ENCODE results near the gene KCNQ2.
"Not testable (repeated sequence)": the region's sequence is repeated elsewhere in the genome, so short reads cannot be mapped to it uniquely, and the experiment has no call there.

KCNQ2 gene

GRCh38 chr20:63471981-63472831, at the start of gene KCNQ2:
TSS of gene KCNQ2 (minus strand) at chr20:63472655. CDS start at chr20:63472463, 192 bp downstream.
- no peak for DNase-seq

GRCh38 chr20:63521602-63522001, 49.1 kb upstream of the KCNQ2 start:
- DNase-seq: no peak

- DNase-seq: no peak
Measured at GRCh38 chr20:63520934-63521601, 48.6 kb upstream of the KCNQ2 start.

- DNase-seq: no peak
Measured at GRCh38 chr20:63520504-63520933, 48.1 kb upstream of the KCNQ2 start, which contains the start of gene PPDPF. TSS of gene PPDPF (plus strand) at chr20:63520765. CDS start at chr20:63521309, 544 bp downstream.

GRCh38 chr20:63519668-63520503, 47.4 kb upstream of the KCNQ2 start:
- no peak for DNase-seq

- DNase-seq: no peak
Measured at GRCh38 chr20:63518946-63519667, 46.7 kb upstream of the KCNQ2 start.

- no peak for DNase-seq
Measured at GRCh38 chr20:63518351-63518861, 46.0 kb upstream of the KCNQ2 start.

GRCh38 chr20:63517376-63518309, 45.2 kb upstream of the KCNQ2 start:
- no peak for DNase-seq

- not testable (repeated sequence) for DNase-seq
Measured at GRCh38 chr20:63514520-63514919, 42.1 kb upstream of the KCNQ2 start.

- no peak for DNase-seq
Measured at GRCh38 chr20:63513207-63513606, 40.8 kb upstream of the KCNQ2 start.

- DNase-seq: no peak
Measured at GRCh38 chr20:63509088-63509564, 36.7 kb upstream of the KCNQ2 start.

GRCh38 chr20:63508072-63508768, 35.8 kb upstream of the KCNQ2 start:
- no peak for DNase-seq

GRCh38 chr20:63507083-63507743, 34.8 kb upstream of the KCNQ2 start:
- no peak for DNase-seq

- DNase-seq: no peak
Measured at GRCh38 chr20:63505723-63506122, 33.3 kb upstream of the KCNQ2 start.

- no peak for DNase-seq
Measured at GRCh38 chr20:63505281-63505680, 32.8 kb upstream of the KCNQ2 start.

GRCh38 chr20:63504642-63505041, 32.2 kb upstream of the KCNQ2 start:
- no peak for DNase-seq

- no peak for DNase-seq
Measured at GRCh38 chr20:63503524-63503923, 31.1 kb upstream of the KCNQ2 start.

GRCh38 chr20:63502671-63503172, 30.3 kb upstream of the KCNQ2 start:
- DNase-seq: no peak

Data from cortex of kidney (tissue), 1 donor.